Tibial nerve (tissue), 4 donors: ENCODE data around the gene ACKR4.

Experiments
- EP300 ChIP-seq, 2 donors: sonication (generic); formaldehyde crosslinking; IDR thresholded peaks; one replicate each; pipeline ENCODE4 v1.6.1; 2017; ENCODE audit warnings: antibody characterized with exemption in 2 of 2, mild to moderate bottlenecking in 1 of 2
- TF ChIP-seq, protein P1 (sequence below), 5 experiments: fragments of 200-600 bp in 3 of 5; fragments of 450-650 bp in 2 of 5; sonication (generic) in 3 of 5; IDR thresholded peaks; one replicate each; pipeline ENCODE4 v1.5.1; 2016 to 2019; ENCODE audit warnings: antibody characterized with exemption in 5 of 5, mild to moderate bottlenecking in 3 of 5, moderate library complexity in 2 of 5

DNA sequence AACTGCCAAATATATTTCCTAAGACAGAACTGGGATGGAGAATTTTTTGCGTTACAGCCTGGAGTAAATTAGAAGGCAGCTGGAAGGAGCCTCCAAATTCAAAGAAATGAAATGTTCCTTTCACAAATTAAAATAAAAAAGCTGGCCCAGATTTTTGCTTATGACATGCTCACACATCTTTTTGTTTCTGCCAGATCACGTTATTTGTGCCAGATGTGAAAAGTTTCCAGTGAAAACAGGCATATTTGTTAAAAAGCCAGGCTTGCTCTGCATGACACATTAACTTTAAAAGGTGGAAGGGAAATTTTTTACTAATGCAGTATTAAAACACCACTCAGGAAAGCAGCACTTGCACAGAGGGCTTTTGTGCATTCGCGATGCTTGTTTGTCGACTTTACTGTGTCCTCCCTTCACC lies 23.3 kb upstream of the ACKR4 start:
- TF ChIP-seq, protein P1, sequence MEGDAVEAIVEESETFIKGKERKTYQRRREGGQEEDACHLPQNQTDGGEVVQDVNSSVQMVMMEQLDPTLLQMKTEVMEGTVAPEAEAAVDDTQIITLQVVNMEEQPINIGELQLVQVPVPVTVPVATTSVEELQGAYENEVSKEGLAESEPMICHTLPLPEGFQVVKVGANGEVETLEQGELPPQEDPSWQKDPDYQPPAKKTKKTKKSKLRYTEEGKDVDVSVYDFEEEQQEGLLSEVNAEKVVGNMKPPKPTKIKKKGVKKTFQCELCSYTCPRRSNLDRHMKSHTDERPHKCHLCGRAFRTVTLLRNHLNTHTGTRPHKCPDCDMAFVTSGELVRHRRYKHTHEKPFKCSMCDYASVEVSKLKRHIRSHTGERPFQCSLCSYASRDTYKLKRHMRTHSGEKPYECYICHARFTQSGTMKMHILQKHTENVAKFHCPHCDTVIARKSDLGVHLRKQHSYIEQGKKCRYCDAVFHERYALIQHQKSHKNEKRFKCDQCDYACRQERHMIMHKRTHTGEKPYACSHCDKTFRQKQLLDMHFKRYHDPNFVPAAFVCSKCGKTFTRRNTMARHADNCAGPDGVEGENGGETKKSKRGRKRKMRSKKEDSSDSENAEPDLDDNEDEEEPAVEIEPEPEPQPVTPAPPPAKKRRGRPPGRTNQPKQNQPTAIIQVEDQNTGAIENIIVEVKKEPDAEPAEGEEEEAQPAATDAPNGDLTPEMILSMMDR (IDR thresholded peaks at IDR 0.05), result no peak
- peak in 1 of 2 donors; percentile 47 for TF ChIP-seq EP300 (IDR thresholded peaks at IDR 0.05)
